SK-N-MC (cell line): Measurements from ENCODE around the gene PPP4R2.

ENCODE experiments used
- EZH2 ChIP-seq: fragments of 200-600 bp; sonication (generic); IDR thresholded peaks from one replicate; pipeline ENCODE4 v1.6.1; 2017; ENCODE audit warnings: antibody characterized with exemption
- POLR2AphosphoS5 ChIP-seq: IDR thresholded peaks from 2 replicates; pipeline ENCODE4 v1.6.1; 2012; ENCODE audit warnings: mild to moderate bottlenecking, low read depth, low read length, borderline replicate concordance

DNA sequence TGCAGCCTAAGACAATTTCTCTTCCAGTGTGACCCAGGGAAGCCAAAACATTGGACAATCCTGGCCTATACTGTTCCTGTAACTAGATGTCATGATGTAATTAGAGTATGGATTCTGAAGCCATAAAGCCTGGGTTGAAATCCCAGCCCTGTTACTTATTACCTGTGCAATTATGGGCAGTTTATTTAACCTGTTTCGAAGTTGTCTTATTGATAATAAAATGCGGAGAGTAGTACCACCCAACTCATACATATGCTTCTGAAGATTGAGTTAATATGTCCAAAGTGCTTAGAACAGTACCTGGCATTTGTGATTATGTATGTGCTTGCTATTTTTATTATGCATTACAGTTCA is 30.1 kb downstream of the PPP4R2 start:
- no peak for TF ChIP-seq EZH2
- TF ChIP-seq POLR2AphosphoS5, result no peak
